Lung (tissue), 12 donors: ENCODE measurements around the gene EFCAB3. TPM values are rescaled to one million over a fixed set of nuclear protein-coding genes. Genes with fewer than 3 reads are reported as not detected.

ENCODE experiments used
- ATAC-seq: fragments of 200-7000 bp; cut with Tn5 transposase; one replicate; pipeline ENCODE4 v1.9.1; 2020; ENCODE audit warnings: moderate number of reproducible peaks; ENCODE audit not compliant: insufficient read depth, low FRiP score
- DNase-seq, 3 donors: peaks; one replicate each; pipeline ENCODE4 v3.0.0-alpha.2; 2013 to 2017
- H3K27ac ChIP-seq, 2 donors: one replicate each; pipeline ENCODE4 v1.5.1; 2013; ENCODE audit warnings: mild to moderate bottlenecking in 2 of 2, moderate library complexity in 2 of 2, control low read depth in 1 of 2, inconsistent platforms in 1 of 2, low read depth in 1 of 2, low read length in 1 of 2
- H3K27me3 ChIP-seq, 3 donors: one replicate each; pipeline ENCODE4 v1.5.1; 2013; ENCODE audit warnings: low read length in 2 of 3; ENCODE audit not compliant: control insufficient read depth in 3 of 3, insufficient read depth in 3 of 3
- H3K36me3 ChIP-seq, 4 donors: one replicate each; pipeline ENCODE4 v1.5.1; 2013; ENCODE audit warnings: low read length in 4 of 4, mild to moderate bottlenecking in 1 of 4, moderate library complexity in 1 of 4; ENCODE audit not compliant: control insufficient read depth in 4 of 4, insufficient read depth in 4 of 4
- H3K4me1 ChIP-seq, 5 donors: one replicate each; pipeline ENCODE4 v1.5.1; 2013; ENCODE audit warnings: low read length in 5 of 5, mild to moderate bottlenecking in 2 of 5, moderate library complexity in 1 of 5; ENCODE audit not compliant: control insufficient read depth in 5 of 5, insufficient read depth in 5 of 5
- H3K4me3 ChIP-seq: one replicate; pipeline ENCODE4 v1.5.1; 2013; ENCODE audit warnings: mild to moderate bottlenecking, control low read depth, moderate library complexity
- H3K9ac ChIP-seq, 2 donors: one replicate each; pipeline ENCODE4 v1.5.1; 2013; ENCODE audit warnings: low read length in 2 of 2, control low read depth in 1 of 2; ENCODE audit not compliant: insufficient read depth in 1 of 2
- H3K9me3 ChIP-seq, 4 donors: one replicate each; pipeline ENCODE4 v1.5.1; 2013; ENCODE audit warnings: low read length in 3 of 4, mild to moderate bottlenecking in 1 of 4, moderate library complexity in 1 of 4; ENCODE audit not compliant: control insufficient read depth in 4 of 4, insufficient read depth in 3 of 4
- WGBS, 2 donors: extraction: QIAGEN DNeasy Blood & Tissue Kit; methylation state at CpG; one replicate each; pipeline ENCODE4 v1.1.7; 2013; 5-methylcytosine and 5-hydroxymethylcytosine counted together
- polyA plus RNA-seq, 2 donors: library from polyadenylated mRNA; stranded (reverse); fragments of 200-250 nt; gene quantifications; one replicate each; pipeline ENCODE4 v1.2.1, GENCODE V29; 2013
- total RNA-seq, 2 donors: library from RNA; depleted of rRNA in 1 of 2; stranded (reverse); fragments of >200 nt in 1 of 2; gene quantifications; one replicate each; pipeline ENCODE4 v1.2.1, GENCODE V29; 2014 to 2021
- TF ChIP-seq, protein P1 (sequence below): IDR thresholded peaks from 2 replicates; pipeline ENCODE4 v1.5.1; 2012; ENCODE audit warnings: mild to moderate bottlenecking; ENCODE audit errors: control extremely low read depth, extremely low read depth
- donor health status: control.
- donor health status: control.
- donor health status: Bipolar disorder and iron deficiency.
- donor health status: healthy.
- donor health status: DM: yes; HTN: yes; CAD: no.

EFCAB3 gene
- total and polyA plus RNA-seq, 4 donors: not detected

DNA sequence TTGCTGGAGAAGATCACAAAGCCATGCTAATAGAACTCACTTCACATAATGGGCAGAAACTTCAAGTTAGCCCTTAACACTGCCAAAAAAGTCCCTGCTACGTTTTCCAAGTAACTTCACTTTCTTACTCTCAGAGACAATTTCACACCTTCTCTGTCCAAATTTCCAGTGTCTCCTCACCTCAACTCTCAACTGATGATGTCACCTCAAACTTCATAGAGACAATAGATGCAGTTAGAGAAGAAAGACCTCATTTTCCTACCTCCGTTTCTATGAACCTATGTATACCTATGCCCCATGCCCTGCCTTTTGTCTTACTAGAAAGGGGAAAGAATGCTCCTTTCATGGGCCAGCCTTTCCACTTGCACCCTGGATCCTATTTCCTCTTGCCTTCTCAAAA lies 14.2 kb upstream of the EFCAB3 start:
- no peaks in the 10 kb centered on the region for H3K4me1 ChIP-seq
- no peak overlapping the region for H3K27ac ChIP-seq
- H3K9me3 ChIP-seq: no peaks in the 10 kb centered on the region
- no peak for ATAC-seq
- DNase-seq: no peak
- TF ChIP-seq, protein P1, sequence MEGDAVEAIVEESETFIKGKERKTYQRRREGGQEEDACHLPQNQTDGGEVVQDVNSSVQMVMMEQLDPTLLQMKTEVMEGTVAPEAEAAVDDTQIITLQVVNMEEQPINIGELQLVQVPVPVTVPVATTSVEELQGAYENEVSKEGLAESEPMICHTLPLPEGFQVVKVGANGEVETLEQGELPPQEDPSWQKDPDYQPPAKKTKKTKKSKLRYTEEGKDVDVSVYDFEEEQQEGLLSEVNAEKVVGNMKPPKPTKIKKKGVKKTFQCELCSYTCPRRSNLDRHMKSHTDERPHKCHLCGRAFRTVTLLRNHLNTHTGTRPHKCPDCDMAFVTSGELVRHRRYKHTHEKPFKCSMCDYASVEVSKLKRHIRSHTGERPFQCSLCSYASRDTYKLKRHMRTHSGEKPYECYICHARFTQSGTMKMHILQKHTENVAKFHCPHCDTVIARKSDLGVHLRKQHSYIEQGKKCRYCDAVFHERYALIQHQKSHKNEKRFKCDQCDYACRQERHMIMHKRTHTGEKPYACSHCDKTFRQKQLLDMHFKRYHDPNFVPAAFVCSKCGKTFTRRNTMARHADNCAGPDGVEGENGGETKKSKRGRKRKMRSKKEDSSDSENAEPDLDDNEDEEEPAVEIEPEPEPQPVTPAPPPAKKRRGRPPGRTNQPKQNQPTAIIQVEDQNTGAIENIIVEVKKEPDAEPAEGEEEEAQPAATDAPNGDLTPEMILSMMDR: no peak
- H3K27me3 ChIP-seq: peaks cover 0 to 3% (median 0%) of the 10 kb centered on the region in 3 donors
- H3K36me3 ChIP-seq: no peaks in the 10 kb centered on the region
- H3K4me3 ChIP-seq: no peak overlapping the region
- H3K9ac ChIP-seq: no peak overlapping the region
- 82 to 89% methylated on average over 2 of the region's 2 CpGs for WGBS, 2 donors

DNA sequence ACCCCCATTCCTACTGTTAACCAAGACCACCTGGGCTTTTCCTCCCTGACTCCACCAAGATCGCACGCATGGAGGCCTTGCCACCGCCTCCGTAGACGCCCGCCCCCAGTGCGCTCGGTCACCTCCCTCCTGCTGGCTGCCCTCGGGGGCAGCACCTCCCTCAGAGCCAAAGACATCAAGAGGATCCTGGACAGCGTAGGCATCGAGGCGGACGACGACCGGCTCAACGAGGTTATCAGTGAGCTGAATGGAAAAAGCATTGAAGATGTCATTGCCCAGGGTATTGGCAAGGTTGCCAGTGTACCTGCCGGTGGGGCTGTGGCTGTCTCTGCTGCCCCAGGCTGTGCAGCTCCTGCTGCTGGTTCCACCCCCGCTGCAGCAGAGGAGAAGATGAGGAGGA lies 1.2 kb downstream of the EFCAB3 start:
- 90 to 95% methylated on average over 18 of the region's 18 CpGs for WGBS, 2 donors
- ATAC-seq: no peak
- Histone ChIP-seq H3K4me3 (no peak overlapping the region), H3K27me3 (peaks cover 0 to 2% (median 0%) of the 10 kb centered on the region in 3 donors), H3K9me3 (no peaks in the 10 kb centered on the region), H3K36me3 (no peaks in the 10 kb centered on the region), H3K9ac (no peak overlapping the region), H3K4me1 (no peaks in the 10 kb centered on the region), H3K27ac (no peak overlapping the region)
- TF ChIP-seq, protein P1: no peak
- DNase-seq: no peak

DNA sequence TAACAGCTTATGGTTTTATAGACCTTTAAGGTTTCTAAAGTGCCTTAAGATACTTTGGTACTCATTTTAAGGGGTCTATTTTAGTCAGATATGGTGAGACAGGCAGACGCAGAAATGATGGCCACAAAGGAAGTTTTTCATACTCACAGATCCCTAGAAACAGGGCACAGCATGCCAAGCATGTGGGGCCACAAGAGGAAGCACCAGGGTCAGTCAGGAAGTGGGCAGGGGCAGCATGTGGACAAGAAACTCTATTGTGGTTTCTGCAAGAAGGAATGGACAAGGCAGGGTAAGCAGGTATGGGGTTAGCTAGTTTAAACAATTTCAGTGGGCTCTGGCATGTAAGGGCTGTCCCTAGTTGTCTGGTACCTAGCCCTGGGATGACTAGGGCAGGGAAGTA lies 8.5 kb downstream of the EFCAB3 start:
- H3K27ac ChIP-seq: no peak overlapping the region
- WGBS, 2 donors: 20 to 33% methylated on average over 1 of the region's 1 CpG
- no peak for ATAC-seq

DNA sequence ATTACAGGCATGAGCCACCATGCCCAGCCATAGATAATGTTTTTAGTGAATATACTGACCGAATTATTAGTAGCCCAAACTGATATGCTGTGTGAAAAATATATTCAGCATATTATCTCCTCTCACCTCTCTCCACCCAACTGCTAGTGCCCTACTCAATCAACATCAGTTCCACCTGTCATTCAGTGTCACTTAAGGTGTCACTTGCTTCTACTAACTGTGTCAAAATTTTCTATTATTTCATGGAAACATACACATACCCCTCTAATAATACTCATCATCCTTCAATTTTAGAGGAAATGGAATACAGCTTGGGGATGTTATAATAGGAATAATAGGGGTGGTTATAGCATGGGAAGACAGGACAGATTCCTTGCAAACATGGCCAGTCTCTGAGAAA lies 12.6 kb downstream of the EFCAB3 start:
- Histone ChIP-seq H3K4me1 (no peaks in the 10 kb centered on the region), H3K9ac (no peak overlapping the region), H3K27me3 (peaks cover 0 to 2% (median 0%) of the 10 kb centered on the region in 3 donors), H3K9me3 (no peaks in the 10 kb centered on the region), H3K27ac (no peak overlapping the region), H3K4me3 (no peak overlapping the region), H3K36me3 (no peaks in the 10 kb centered on the region)
- DNase-seq (no peak), ATAC-seq (no peak)
- WGBS, 2 donors: 90 to 93% methylated on average over 1 of the region's 1 CpG
- TF ChIP-seq, protein P1: no peak

More for the DNA sequence above, 8.5 kb downstream of the EFCAB3 start:
- Histone ChIP-seq H3K4me3 (no peak overlapping the region), H3K27me3 (peaks cover 0 to 2% (median 2%) of the 10 kb centered on the region in 3 donors), H3K9me3 (no peaks in the 10 kb centered on the region), H3K9ac (no peak overlapping the region), H3K4me1 (no peaks in the 10 kb centered on the region), H3K36me3 (no peaks in the 10 kb centered on the region)
- DNase-seq: no peak
- TF ChIP-seq, protein P1: no peak
